T-helper 2 cell treated with Interferon-gamma antibody and Interleukin-4, amounts not matched to agents 5 μg/mL and 100 μg/mL, for 36 hours (primary cell): Measurements from ENCODE around the gene MYH15.

ENCODE experiments used
- DNase-seq: peaks from one replicate; pipeline ENCODE4 v3.0.0; 2021; ENCODE audit warnings: low spot score
- H3K27ac Mint-ChIP-seq: one replicate; pipeline ENCODE4 v1.8.0; 2021; ENCODE audit warnings: mild to moderate bottlenecking, mixed read lengths
- H3K27me3 Mint-ChIP-seq: one replicate; pipeline ENCODE4 v1.8.0; 2021; ENCODE audit warnings: low read depth, mixed read lengths
- H3K36me3 Mint-ChIP-seq: one replicate; pipeline ENCODE4 v1.8.0; 2021; ENCODE audit warnings: low read depth, mixed read lengths
- H3K4me1 Mint-ChIP-seq: one replicate; pipeline ENCODE4 v1.8.0; 2021; ENCODE audit warnings: low read depth, mixed read lengths
- H3K4me3 Mint-ChIP-seq: one replicate; pipeline ENCODE4 v1.8.0; 2022; ENCODE audit warnings: mild to moderate bottlenecking, moderate library complexity, mixed read lengths
- H3K9me3 Mint-ChIP-seq: one replicate; pipeline ENCODE4 v1.8.0; 2021; ENCODE audit warnings: mixed read lengths

The MYH15 gene

DNA sequence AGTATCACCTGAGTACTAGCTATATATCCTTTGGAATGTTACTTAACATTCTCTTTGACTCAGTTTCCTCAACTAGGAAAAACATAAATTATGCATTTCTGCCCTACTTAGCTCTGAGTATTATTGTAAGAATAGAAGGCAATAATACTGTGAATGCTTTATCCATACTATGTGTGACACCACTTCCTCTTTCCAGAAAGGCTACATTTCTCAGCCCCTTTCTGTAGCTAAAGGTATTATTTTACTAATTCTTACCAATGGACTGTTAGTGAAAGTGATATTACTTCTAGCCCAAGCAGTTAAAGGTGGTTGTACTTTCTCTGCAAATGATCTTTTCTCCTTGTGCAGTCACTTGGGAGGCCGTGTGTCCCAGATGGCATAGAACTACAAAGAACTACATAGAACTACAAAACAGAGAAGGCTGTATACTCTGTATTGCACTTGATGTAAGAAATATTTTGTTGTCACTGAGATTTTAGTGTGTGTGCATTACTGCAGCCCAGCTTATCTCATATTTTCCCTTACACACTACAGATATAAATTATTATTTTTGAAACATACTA is 35.1 kb downstream of the MYH15 start:
- H3K9me3 Mint-ChIP-seq: no peaks in the 10 kb centered on the region
- H3K4me1 Mint-ChIP-seq: no peaks in the 10 kb centered on the region
- H3K27ac Mint-ChIP-seq: no peak overlapping the region
- H3K4me3 Mint-ChIP-seq: no peak overlapping the region
- no peaks in the 10 kb centered on the region for H3K36me3 Mint-ChIP-seq
- no peak for DNase-seq
- H3K27me3 Mint-ChIP-seq: peaks cover 12% of the 10 kb centered on the region

GRCh38 chr3:108474581-108474980 is 35.8 kb downstream of the MYH15 start:
- no peak overlapping the region for H3K4me3 Mint-ChIP-seq
- DNase-seq: no peak
- no peak overlapping the region for H3K27ac Mint-ChIP-seq
- no peaks in the 10 kb centered on the region for H3K9me3 Mint-ChIP-seq
- peaks cover 12% of the 10 kb centered on the region for H3K27me3 Mint-ChIP-seq
- H3K36me3 Mint-ChIP-seq: no peaks in the 10 kb centered on the region
- H3K4me1 Mint-ChIP-seq: no peaks in the 10 kb centered on the region

- DNase-seq: no peak
- H3K27ac Mint-ChIP-seq: no peak overlapping the region
- no peaks in the 10 kb centered on the region for H3K36me3 Mint-ChIP-seq
- peaks cover 11% of the 10 kb centered on the region for H3K27me3 Mint-ChIP-seq
- H3K9me3 Mint-ChIP-seq: no peaks in the 10 kb centered on the region
- no peaks in the 10 kb centered on the region for H3K4me1 Mint-ChIP-seq
- no peak overlapping the region for H3K4me3 Mint-ChIP-seq
Measured at GRCh38 chr3:108473711-108474110, 36.7 kb downstream of the MYH15 start.

DNA sequence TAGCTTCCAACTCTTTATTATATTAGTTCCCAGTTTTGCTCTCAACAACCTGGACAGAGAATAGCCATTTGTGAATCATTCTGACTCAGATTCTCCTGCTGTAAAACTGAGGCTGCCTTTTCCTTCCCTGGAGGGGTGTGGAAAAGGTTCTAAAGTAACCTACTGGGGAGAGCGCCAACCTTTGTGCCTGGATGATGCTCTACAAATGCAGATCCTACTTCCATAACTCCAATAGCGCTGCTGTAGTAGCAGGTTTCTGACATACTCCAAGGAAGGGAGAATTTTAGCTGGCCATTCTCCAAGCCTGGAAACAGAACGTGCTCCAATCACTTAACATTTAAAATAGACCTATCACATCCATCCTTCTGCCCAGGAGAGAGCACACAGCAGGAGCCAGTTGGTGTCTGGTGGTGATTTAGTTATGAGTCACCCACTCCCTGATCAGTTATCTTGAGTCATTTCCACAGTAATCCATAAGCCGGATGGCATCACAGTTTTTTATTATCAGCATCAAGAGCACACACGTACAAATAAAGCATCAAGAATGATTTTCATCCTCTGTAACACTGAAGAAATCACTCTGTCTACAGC is 38.3 kb downstream of the MYH15 start:
- Mint-ChIP-seq H3K4me1 (no peaks in the 10 kb centered on the region), H3K27ac (no peak overlapping the region), H3K9me3 (no peaks in the 10 kb centered on the region), H3K36me3 (no peaks in the 10 kb centered on the region), H3K4me3 (no peak overlapping the region), H3K27me3 (peaks cover 10% of the 10 kb centered on the region)
- DNase-seq: no peak

- no peaks in the 10 kb centered on the region for H3K36me3 Mint-ChIP-seq
- no peak overlapping the region for H3K4me3 Mint-ChIP-seq
- H3K4me1 Mint-ChIP-seq: no peaks in the 10 kb centered on the region
- no peak overlapping the region for H3K27ac Mint-ChIP-seq
- peaks cover 10% of the 10 kb centered on the region for H3K27me3 Mint-ChIP-seq
- H3K9me3 Mint-ChIP-seq: no peaks in the 10 kb centered on the region
- no peak for DNase-seq
Measured at GRCh38 chr3:108471426-108471825, 39.0 kb downstream of the MYH15 start.

GRCh38 chr3:108469126-108469525 is 41.3 kb downstream of the MYH15 start:
- DNase-seq: no peak
- Mint-ChIP-seq H3K4me1 (no peaks in the 10 kb centered on the region), H3K9me3 (no peaks in the 10 kb centered on the region), H3K36me3 (no peaks in the 10 kb centered on the region), H3K27me3 (peaks cover 10% of the 10 kb centered on the region), H3K27ac (no peak overlapping the region), H3K4me3 (no peak overlapping the region)

DNA sequence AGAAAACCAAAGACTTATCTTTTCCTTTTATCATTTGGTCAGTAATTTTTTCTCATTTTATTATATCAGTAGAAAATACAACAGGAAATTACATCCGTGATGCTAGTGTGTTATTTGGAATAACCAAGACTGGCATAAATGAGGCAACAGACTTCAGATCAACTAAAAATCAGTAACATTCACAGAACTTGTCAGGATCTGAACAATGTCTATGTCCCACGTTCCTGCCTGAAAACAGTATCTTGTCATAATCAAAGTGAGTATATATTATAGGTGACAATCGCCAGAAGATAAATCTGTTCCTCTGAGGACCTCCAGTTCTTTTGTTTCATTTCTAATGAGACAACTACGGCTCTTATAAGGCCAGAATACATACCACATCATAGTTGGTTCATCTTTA is 41.8 kb downstream of the MYH15 start:
- Mint-ChIP-seq H3K4me1 (no peaks in the 10 kb centered on the region), H3K27ac (no peak overlapping the region), H3K9me3 (no peaks in the 10 kb centered on the region), H3K27me3 (peaks cover 5% of the 10 kb centered on the region), H3K4me3 (no peak overlapping the region), H3K36me3 (no peaks in the 10 kb centered on the region)
- DNase-seq: no peak

- H3K27me3 Mint-ChIP-seq: peaks cover 5% of the 10 kb centered on the region
- H3K27ac Mint-ChIP-seq: no peak overlapping the region
- no peaks in the 10 kb centered on the region for H3K36me3 Mint-ChIP-seq
- H3K4me3 Mint-ChIP-seq: no peak overlapping the region
- DNase-seq: no peak
- H3K4me1 Mint-ChIP-seq: peaks cover 2% of the 10 kb centered on the region
- no peaks in the 10 kb centered on the region for H3K9me3 Mint-ChIP-seq
Measured at GRCh38 chr3:108462899-108463298, 47.5 kb downstream of the MYH15 start.

- no peak for DNase-seq
- Mint-ChIP-seq H3K9me3 (no peaks in the 10 kb centered on the region), H3K4me3 (no peak overlapping the region), H3K36me3 (no peaks in the 10 kb centered on the region), H3K4me1 (peaks cover 2% of the 10 kb centered on the region), H3K27ac (no peak overlapping the region), H3K27me3 (peaks cover 12% of the 10 kb centered on the region)
Measured at GRCh38 chr3:108461661-108462111, 48.7 kb downstream of the MYH15 start.

DNA sequence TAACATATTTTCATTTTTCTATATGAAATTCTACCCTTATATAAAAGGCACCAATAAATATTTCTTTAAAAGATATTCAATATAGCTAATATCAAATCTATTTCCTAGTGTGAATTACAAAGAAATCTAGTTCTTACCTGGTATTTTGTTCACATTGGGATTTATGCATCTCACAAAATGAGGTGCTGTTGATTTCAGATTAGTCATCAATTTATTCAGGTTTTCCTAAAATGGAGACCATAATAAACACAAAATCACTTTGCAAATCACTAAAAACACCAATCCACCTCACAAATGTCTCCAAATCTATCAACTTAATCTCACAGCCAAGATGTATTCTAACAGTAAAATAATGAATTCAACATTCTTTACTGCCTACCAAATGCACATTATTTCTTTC is 51.2 kb downstream of the MYH15 start:
- H3K9me3 Mint-ChIP-seq: no peaks in the 10 kb centered on the region
- no peak overlapping the region for H3K27ac Mint-ChIP-seq
- peaks cover 2% of the 10 kb centered on the region for H3K4me1 Mint-ChIP-seq
- no peak for DNase-seq
- peaks cover 14% of the 10 kb centered on the region for H3K27me3 Mint-ChIP-seq
- H3K36me3 Mint-ChIP-seq: no peaks in the 10 kb centered on the region
- H3K4me3 Mint-ChIP-seq: no peak overlapping the region

DNA sequence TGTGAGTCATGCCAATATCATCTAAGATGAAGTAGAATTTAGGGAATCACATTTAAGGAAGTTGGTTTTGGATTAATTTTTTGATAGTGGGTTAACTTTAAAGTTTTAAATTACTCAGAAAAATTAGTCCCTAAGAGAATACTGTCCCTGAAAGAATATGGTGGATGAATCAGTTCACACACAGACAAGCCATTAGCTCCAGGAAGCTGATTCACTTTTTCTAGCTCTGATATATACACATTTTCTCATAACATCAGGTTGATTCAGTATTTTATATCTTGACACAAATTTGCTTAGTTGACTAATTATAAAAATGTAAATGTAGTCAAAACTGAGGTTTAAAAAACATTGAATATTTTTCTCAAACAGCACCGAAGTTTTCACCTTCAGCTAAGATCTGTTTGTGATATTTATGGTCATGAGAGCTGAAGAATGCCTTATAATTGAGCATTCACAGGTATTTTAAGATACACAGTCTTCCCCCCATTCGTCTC is 55.1 kb downstream of the MYH15 start:
- peaks cover 4% of the 10 kb centered on the region for H3K9me3 Mint-ChIP-seq
- H3K27me3 Mint-ChIP-seq: peaks cover 14% of the 10 kb centered on the region
- no peak overlapping the region for H3K4me3 Mint-ChIP-seq
- H3K36me3 Mint-ChIP-seq: no peaks in the 10 kb centered on the region
- DNase-seq: no peak
- no peak overlapping the region for H3K27ac Mint-ChIP-seq
- H3K4me1 Mint-ChIP-seq: no peaks in the 10 kb centered on the region

DNA sequence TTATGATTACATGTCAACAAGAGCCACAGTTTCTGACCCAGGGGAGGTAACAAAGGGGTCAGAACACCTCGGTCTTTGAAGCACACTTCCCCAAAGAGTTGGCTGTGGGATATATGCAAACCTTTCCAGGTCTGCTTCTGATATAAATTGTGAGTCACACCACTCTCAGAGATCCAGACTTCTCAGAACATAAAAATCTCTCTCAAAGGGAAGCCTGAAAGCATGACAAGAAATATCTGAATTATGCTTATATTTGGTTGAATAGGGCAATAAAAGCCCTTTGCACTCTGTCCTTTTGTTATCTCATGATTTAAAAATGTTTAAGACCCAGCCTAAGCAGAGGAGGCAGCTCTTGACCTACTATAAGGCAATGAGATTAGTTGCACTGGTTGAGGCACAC is 56.8 kb downstream of the MYH15 start:
- H3K4me1 Mint-ChIP-seq: no peaks in the 10 kb centered on the region
- no peaks in the 10 kb centered on the region for H3K36me3 Mint-ChIP-seq
- H3K27ac Mint-ChIP-seq: no peak overlapping the region
- no peak for DNase-seq
- no peak overlapping the region for H3K4me3 Mint-ChIP-seq
- H3K9me3 Mint-ChIP-seq: peaks cover 9% of the 10 kb centered on the region
- H3K27me3 Mint-ChIP-seq: peaks cover 18% of the 10 kb centered on the region

DNA sequence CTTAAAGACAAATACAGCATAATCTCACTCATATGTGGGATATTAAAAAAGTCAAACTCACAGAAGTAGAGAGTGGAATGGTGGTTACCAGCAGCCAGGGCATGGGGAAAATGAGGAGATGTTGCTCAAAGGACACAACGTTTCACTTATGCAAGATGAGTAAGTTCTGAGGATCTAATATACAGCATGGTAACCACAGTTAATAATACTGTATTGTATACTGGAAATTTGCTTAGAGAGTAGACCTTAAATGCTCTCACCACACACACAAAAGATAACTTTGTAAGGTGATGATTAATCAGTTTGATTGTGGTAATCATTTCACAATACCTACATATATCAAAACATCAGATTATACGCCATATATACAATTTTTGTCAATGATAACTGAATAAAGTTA is 60.0 kb downstream of the MYH15 start:
- no peak for DNase-seq
- no peak overlapping the region for H3K27ac Mint-ChIP-seq

GRCh38 chr3:108448593-108448992 is 61.8 kb downstream of the MYH15 start:
- H3K4me1 Mint-ChIP-seq: no peaks in the 10 kb centered on the region

More for the DNA sequence above, 60.0 kb downstream of the MYH15 start:
- Mint-ChIP-seq H3K4me1 (no peaks in the 10 kb centered on the region), H3K27me3 (peaks cover 8% of the 10 kb centered on the region), H3K36me3 (peaks cover 5% of the 10 kb centered on the region), H3K4me3 (no peak overlapping the region), H3K9me3 (peaks cover 24% of the 10 kb centered on the region)

More at GRCh38 chr3:108448593-108448992, 61.8 kb downstream of the MYH15 start:
- Mint-ChIP-seq H3K27ac (no peak overlapping the region), H3K36me3 (peaks cover 5% of the 10 kb centered on the region), H3K27me3 (peaks cover 5% of the 10 kb centered on the region), H3K9me3 (peaks cover 24% of the 10 kb centered on the region), H3K4me3 (no peak overlapping the region)
- no peak for DNase-seq
